Liver (tissue), 3 donors: Measurements from ENCODE around the gene CLCF1.

Source experiments
- CTCF ChIP-seq: fragments of 150-350 bp; IDR thresholded peaks from 2 replicates; pipeline ENCODE4 v1.5.1; 2017; ENCODE audit warnings: improper control_type of control experiment, low read depth, low read length; ENCODE audit not compliant: missing input control
- JUND ChIP-seq, 2 donors: IDR thresholded peaks; 2 replicates each; pipeline ENCODE4 v1.6.1; 2016; ENCODE audit warnings: antibody characterized with exemption in 2 of 2
- RAD21 ChIP-seq, 2 donors: IDR thresholded peaks; 2 replicates each; pipeline ENCODE4 v1.6.1; 2016; ENCODE audit warnings: antibody characterized with exemption in 2 of 2, mild to moderate bottlenecking in 2 of 2
- ZBTB33 ChIP-seq: IDR thresholded peaks from 2 replicates; pipeline ENCODE4 v1.6.1; 2016; ENCODE audit warnings: antibody characterized with exemption
- donor health status: healthy.
- donor health status: healthy.

- TF ChIP-seq ZBTB33: no peak
- no peak for TF ChIP-seq CTCF
- no peak for TF ChIP-seq RAD21 (IDR thresholded peaks at IDR 0.05)
- TF ChIP-seq JUND (IDR thresholded peaks at IDR 0.05): no peak
Observed at GRCh38 chr11:67376873-67377808, 3.7 kb upstream of the CLCF1 start.
